ENCODE measurements around the gene SLC45A1.

Gene SLC45A1

DNA sequence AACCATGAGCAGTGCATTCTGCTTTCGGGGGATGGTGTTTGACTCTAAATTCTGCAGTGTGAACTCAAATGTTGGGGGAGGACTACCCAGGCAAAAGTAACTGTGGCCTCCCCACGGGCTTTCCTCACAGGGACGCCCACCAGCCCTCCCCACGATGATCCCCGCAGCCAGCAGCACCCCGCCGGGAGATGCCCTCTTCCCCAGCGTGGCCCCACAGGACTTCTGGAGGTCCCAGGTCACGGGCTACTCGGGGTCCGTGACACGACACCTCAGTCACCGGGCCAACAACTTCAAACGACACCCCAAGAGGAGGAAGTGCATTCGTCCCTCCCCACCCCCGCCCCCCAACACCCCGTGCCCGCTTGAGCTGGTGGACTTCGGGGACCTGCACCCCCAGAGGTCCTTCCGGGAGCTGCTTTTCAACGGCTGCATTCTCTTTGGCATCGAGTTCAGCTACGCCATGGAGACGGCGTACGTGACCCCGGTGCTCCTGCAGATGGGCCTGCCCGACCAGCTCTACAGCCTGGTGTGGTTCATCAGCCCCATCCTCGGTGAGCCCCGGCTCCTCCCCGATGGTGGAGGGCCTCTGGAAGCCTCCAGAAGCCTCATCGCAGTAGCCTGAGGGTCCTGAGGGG, 6.4 kb downstream of the SLC45A1 start:
- TF ChIP-seq, protein P1, sequence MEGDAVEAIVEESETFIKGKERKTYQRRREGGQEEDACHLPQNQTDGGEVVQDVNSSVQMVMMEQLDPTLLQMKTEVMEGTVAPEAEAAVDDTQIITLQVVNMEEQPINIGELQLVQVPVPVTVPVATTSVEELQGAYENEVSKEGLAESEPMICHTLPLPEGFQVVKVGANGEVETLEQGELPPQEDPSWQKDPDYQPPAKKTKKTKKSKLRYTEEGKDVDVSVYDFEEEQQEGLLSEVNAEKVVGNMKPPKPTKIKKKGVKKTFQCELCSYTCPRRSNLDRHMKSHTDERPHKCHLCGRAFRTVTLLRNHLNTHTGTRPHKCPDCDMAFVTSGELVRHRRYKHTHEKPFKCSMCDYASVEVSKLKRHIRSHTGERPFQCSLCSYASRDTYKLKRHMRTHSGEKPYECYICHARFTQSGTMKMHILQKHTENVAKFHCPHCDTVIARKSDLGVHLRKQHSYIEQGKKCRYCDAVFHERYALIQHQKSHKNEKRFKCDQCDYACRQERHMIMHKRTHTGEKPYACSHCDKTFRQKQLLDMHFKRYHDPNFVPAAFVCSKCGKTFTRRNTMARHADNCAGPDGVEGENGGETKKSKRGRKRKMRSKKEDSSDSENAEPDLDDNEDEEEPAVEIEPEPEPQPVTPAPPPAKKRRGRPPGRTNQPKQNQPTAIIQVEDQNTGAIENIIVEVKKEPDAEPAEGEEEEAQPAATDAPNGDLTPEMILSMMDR (IDR thresholded peaks at IDR 0.05; ENCODE audit: insufficient read depth, low read length, missing control alignments): no peak
- POLR2A ChIA-PET: interaction anchor here (0.6 kb wide), 1 partner anchor 161 kb away, joined by 3 read pairs; no protein-coding TSS in a partner anchor
- no peak overlapping the region for H3K4me3 ChIP-seq (ENCODE audit: low read depth, low read length)
- CTCF ChIA-PET: interaction anchor here (0.7 to 2.0 kb wide), 10 partner anchors 8 to 349 kb away, joined by 3 to 8 read pairs (median 4); no protein-coding TSS in a partner anchor
- DNase-seq (ENCODE audit: low read depth, low spot score): no peak

DNA sequence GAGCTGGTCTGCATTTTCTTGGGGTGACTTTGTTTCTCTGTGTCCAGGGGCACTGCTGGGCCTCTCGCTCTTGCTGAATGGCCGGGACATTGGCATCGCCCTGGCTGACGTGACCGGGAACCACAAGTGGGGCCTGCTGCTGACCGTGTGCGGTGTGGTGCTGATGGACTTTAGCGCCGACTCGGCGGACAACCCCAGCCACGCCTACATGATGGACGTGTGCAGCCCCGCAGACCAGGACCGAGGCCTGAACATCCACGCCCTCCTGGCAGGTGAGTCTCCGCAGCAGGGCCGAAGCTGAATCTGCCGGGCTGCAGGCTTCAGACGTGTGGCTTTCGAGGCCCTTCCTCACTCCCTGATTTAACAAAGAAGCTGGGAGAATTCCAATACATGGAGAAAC, 7.9 kb downstream of the SLC45A1 start:
- CTCF ChIA-PET: interaction anchor here (1.2 to 1.6 kb wide), 2 partner anchors 10 to 342 kb away, joined by 3 to 4 read pairs; no protein-coding TSS in a partner anchor

DNA sequence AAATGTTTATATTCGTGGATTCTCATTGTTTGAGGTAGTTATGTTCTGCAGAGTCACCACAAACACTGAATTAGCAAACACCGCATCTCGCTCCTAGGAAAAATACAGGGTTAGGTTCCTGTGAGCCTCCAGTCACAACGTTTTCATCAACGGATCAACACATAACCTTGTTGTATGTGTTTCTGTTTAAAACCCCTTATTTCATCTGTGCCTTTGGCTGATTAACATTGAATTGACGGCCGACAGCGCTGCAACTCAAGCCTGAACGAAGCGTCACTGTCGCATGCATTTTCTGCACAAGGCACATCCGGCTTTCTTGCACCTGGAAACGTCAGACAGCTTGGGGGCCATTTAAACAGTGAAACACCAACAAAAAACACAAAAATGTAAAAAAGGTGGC, 8.4 kb downstream of the SLC45A1 start:
- TF ChIP-seq, protein P1 (IDR thresholded peaks at IDR 0.05; ENCODE audit: insufficient read depth, low read length, missing control alignments): no peak
- DNase-seq (ENCODE audit: low read depth, low spot score): no peak
- POLR2A ChIA-PET: no interaction called here
- no peak overlapping the region for H3K4me3 ChIP-seq (ENCODE audit: low read depth, low read length)
- CTCF ChIA-PET: no interaction called here

More for the DNA sequence above, 7.9 kb downstream of the SLC45A1 start:
- POLR2A ChIA-PET: no interaction called here
- no peak overlapping the region for H3K4me3 ChIP-seq (ENCODE audit: low read depth, low read length)
- TF ChIP-seq, protein P1 (IDR thresholded peaks at IDR 0.05; ENCODE audit: insufficient read depth, low read length, missing control alignments): no peak
- DNase-seq (ENCODE audit: low read depth, low spot score): no peak

DNA sequence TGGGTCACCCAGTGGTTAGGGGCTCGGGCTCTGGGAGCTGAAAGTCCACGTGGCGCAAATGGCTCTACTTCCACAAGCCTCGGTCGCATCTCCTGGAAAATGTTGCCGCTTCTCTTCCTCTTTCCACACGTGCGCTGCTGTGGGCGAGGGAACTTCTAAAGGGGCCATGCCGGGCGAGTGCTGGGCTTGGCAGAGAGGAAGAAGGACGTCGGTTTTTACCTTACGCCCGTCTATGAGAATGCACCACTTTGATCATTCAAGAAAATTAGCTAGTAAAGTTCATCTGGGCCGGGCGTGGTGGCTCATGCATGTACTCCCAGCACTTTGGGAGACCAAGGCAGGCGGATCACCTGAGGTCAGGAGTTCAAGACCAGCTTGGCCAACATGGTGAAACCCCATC, 10.4 kb downstream of the SLC45A1 start:
- no peak overlapping the region for H3K4me3 ChIP-seq (ENCODE audit: low read depth, low read length)
- TF ChIP-seq, protein P1 (IDR thresholded peaks at IDR 0.05; ENCODE audit: insufficient read depth, low read length, missing control alignments): no peak
- ChIA-PET CTCF (interaction anchor here (1.4 to 2.0 kb wide), 3 partner anchors 14 to 353 kb away, joined by 5 to 7 read pairs (median 6); no protein-coding TSS in a partner anchor), POLR2A (no interaction called here)
- no peak for DNase-seq (ENCODE audit: low read depth, low spot score)

GRCh38 chr1:8329439-8329838, 11.5 kb downstream of the SLC45A1 start:
- TF ChIP-seq, protein P1 (IDR thresholded peaks at IDR 0.05; ENCODE audit: insufficient read depth, low read length, missing control alignments): no peak
- DNase-seq (ENCODE audit: low read depth, low spot score): no peak
- POLR2A ChIA-PET: no interaction called here
- no peak overlapping the region for H3K4me3 ChIP-seq (ENCODE audit: low read depth, low read length)
- CTCF ChIA-PET: interaction anchor here (0.9 to 2.0 kb wide), 6 partner anchors 11 to 354 kb away, joined by 3 to 5 read pairs (median 4); no protein-coding TSS in a partner anchor

- TF ChIP-seq, protein P1 (IDR thresholded peaks at IDR 0.05; ENCODE audit: insufficient read depth, low read length, missing control alignments): no peak
- no peak for DNase-seq (ENCODE audit: low read depth, low spot score)
- CTCF ChIA-PET: interaction anchor here (0.9 to 2.0 kb wide), 6 partner anchors 11 to 355 kb away, joined by 3 to 5 read pairs (median 4); no protein-coding TSS in a partner anchor
- POLR2A ChIA-PET: no interaction called here
- no peak overlapping the region for H3K4me3 ChIP-seq (ENCODE audit: low read depth, low read length)
Measured at GRCh38 chr1:8329858-8330257, 11.9 kb downstream of the SLC45A1 start.

Data from AG04449 (cell line).